GM10847 (cell line): ENCODE measurements around the gene CD40.

Experiments
- POLR2A ChIP-seq: IDR thresholded peaks from 2 replicates; pipeline ENCODE4 v1.6.1; 2011; ENCODE audit not compliant: insufficient read length; ENCODE audit errors: extremely low read depth

CD40 gene

GRCh38 chr20:46118481-46119020 lies 437 bp downstream of the CD40 start:
- no peak for TF ChIP-seq POLR2A

GRCh38 chr20:46119028-46119546 lies 973 bp downstream of the CD40 start:
- no peak for TF ChIP-seq POLR2A

DNA sequence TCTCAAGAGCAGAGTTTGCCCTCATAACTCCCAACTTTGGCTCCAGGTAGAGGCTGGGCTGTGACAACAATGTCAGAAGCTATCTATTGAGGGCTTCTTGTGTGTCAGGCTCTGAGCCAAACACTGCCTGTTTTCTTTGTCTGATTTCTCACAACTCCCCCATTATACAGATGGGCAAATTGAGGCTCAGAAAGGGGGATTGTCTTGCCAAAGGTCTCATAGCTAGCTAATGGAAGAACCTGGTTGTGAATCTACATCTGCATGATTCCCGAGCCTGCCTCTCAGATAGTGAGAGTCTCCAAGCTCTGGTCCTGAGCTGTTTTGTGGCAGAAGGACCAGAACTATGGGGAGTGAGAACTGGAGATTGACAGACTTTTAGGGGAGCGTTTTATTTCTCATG lies 1.4 kb downstream of the CD40 start:
- no peak for TF ChIP-seq POLR2A

- no peak for TF ChIP-seq POLR2A
Measured at GRCh38 chr20:46120136-46120535, 2.0 kb downstream of the CD40 start.

- TF ChIP-seq POLR2A = no peak
Measured at GRCh38 chr20:46121184-46121930, 3.2 kb downstream of the CD40 start.

DNA sequence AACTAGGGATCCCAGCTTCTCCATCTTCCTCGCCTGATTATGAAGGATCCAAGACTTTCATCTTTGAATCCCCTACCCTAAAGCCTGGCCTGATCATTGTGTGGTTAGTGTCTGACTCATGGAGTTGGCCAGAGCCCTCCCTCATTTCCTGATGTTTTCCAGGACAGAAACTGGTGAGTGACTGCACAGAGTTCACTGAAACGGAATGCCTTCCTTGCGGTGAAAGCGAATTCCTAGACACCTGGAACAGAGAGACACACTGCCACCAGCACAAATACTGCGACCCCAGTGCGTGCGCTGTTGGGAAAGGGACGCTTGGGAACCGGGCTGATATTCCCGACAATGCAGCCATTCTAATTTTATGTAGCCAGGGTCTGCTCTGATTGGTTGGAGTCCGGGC lies 4.0 kb downstream of the CD40 start:
- TF ChIP-seq POLR2A = no peak

DNA sequence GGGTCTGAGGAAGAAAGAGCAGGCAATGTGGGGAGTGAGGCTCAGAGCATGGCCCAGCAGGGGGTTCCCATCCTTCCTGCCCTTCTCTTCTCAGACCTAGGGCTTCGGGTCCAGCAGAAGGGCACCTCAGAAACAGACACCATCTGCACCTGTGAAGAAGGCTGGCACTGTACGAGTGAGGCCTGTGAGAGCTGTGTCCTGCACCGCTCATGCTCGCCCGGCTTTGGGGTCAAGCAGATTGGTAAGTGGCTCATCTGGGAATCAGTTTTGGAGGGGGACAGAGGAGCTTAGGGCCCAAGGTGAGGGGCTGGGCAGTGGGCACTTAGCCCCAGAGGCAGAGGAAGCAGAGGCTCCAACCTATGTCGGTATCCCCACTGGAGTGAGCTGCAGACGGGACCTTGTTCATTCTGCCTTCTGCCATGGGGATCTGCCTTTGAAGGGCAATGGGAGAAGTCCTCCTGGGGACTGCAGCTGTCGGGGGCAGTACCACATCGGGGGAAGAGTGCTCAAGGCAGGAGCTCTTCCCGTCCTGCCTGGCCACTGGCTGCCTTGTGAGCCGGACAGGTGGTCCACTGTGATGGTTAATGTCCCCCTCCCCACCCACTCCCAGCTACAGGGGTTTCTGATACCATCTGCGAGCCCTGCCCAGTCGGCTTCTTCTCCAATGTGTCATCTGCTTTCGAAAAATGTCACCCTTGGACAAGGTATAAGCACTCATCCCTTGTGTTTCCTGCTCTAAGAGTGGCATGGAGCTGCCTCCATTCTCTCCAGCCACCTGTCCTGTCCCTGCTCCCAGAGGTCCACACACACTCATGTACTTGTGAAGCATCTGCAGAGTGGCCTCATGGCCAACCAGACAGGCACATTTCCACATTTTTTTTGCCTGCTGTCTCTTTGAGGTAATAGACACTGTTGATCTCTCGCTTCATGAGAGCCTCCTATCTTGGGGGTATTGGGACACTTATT lies 4.7 kb downstream of the CD40 start:
- no peak for TF ChIP-seq POLR2A

DNA sequence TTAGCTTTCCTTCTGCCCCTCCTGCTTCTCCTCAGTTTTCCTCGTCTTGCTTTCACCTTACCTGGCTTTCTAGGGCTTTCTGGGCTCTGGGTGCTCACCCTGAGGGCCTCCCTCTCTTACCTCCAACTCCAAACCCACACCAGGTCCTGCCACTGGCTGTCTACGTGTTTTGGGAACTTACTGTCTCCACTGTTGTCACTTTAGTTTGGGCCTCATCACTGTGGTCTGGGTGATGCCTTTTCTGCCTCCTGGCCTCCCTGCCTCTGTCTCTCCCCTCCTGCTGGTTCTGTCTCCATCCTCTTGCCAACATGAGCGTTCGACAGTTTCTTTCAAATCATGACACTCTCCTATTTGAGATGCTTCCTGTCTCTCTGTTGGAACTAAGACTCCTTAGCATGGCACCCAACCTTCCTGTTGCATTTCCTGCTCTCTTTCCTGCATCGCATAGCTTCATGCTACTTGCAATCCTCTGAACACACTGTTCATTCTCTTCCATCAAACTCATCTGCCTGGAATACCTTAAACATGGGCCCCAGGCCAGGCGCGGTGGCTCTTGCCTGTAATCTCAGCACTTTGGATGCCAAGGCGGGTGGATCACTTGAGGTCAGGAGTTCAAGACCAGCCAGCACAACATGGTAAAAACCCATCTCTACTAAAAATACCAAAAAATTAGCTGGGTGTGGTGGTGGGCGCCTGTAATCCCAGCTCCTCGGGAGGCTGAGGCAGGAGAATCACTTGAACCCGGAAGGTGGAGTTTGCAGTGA lies 5.5 kb downstream of the CD40 start:
- TF ChIP-seq POLR2A = no peak

GRCh38 chr20:46126440-46127056 lies 8.4 kb downstream of the CD40 start:
- TF ChIP-seq POLR2A = no peak

- no peak for TF ChIP-seq POLR2A
Measured at GRCh38 chr20:46127396-46128010, 9.4 kb downstream of the CD40 start.

DNA sequence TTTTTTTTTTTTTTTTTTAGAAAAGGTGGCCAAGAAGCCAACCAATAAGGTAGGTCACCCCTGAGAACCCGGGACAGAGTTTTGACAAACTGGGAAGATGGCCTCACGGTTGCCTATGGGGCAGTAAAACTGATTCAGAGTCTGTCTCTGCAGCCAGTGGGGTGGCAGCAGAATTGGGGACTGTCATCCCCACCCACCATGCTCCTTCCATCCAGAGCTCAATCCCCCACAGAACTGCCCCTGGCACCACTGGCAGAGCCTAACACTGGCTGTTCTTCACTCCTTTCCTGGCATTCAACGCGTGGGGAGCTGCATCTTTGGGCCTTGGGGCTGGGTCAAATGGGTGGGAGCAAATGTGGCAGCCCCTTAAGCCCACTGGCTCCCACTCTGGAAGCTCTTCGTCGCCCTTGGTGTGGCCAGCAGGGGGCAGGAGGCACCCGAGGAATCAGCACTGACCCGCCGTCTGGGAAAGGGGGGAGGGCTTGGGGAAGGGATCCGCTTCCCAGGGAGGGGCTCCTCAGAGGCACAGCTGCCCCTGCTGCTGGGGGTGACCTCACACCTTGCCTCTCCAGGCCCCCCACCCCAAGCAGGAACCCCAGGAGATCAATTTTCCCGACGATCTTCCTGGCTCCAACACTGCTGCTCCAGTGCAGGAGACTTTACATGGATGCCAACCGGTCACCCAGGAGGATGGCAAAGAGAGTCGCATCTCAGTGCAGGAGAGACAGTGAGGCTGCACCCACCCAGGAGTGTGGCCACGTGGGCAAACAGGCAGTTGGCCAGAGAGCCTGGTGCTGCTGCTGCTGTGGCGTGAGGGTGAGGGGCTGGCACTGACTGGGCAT lies 10.4 kb downstream of the CD40 start:
- TF ChIP-seq POLR2A = peak; percentile 13

- TF ChIP-seq POLR2A = no peak
Measured at GRCh38 chr20:46129955-46130481, 11.9 kb downstream of the CD40 start.

DNA sequence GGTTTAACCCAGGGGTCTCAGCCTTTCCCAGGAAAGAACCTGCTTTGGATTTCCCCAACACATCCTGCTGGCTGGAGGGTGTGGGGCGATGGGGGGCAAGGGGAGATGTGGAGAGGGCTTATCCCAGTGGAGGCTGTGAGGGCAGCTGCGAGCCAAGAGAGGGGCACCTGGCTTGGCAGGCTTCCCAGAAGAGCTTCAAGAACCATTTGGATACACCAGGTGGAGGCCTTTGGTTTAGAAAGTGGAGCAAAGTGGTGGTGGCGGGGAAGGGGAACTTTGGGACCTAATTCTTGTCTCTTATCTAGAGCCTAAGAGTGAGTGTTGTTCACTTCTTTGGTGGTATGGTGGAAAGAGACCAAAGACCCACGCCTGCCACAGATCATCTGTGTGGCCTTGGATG lies 12.4 kb downstream of the CD40 start:
- TF ChIP-seq POLR2A = no peak
